IMR-90 (cell line): ENCODE data around the gene NME7. TPM values are rescaled to one million over a fixed set of nuclear protein-coding genes. Genes with fewer than 3 reads are reported as not detected.

Source experiments
- ATAC-seq: fragments of 200-7000 bp; cut with Tn5 transposase; 2 replicates; pipeline ENCODE4 v1.9.1; 2020; ENCODE audit warnings: low read depth, mild to moderate bottlenecking, moderate library complexity
- BruUV-seq: library from RNA; stranded (reverse); fragments of 400-500 nt; replicated peaks from 2 replicates; lab custom pipeline; 2021; lab: Mats Ljungman, UMichigan
- CTCF ChIA-PET: fragments of 300-600 bp; formaldehyde crosslinking; extraction: SDS; loops from one replicate; lab custom pipeline; 2021; ENCODE audit warnings: antibody characterized with exemption; lab: Yijun Ruan, JAX
- POLR2A ChIA-PET: fragments of 300-600 bp; sonication (Branson Sonifier 250); formaldehyde crosslinking; loops from one replicate; lab custom pipeline; 2022; ENCODE audit warnings: antibody characterized with exemption; ENCODE audit not compliant: unreplicated experiment; lab: Charles Lee
- DNase-seq: peaks from one replicate; pipeline ENCODE4 v3.0.0; 2013
- H2AFZ ChIP-seq: replicated peaks from 2 replicates; pipeline ENCODE3; 2013; ENCODE audit warnings: low read length, mild to moderate bottlenecking; ENCODE audit not compliant: poor library complexity
- H2AK5ac ChIP-seq: 2 replicates; pipeline ENCODE4 v1.6.1; 2013; ENCODE audit warnings: low read depth, low read length, inconsistent platforms
- H2AK9ac ChIP-seq: replicated peaks from 2 replicates; pipeline ENCODE3; 2013; ENCODE audit warnings: mild to moderate bottlenecking, low read depth, low read length, moderate library complexity; ENCODE audit not compliant: poor library complexity
- H2BK120ac ChIP-seq: 2 replicates; pipeline ENCODE4 v1.6.1; 2013; ENCODE audit warnings: low read depth, low read length, inconsistent platforms
- H2BK15ac ChIP-seq: 3 replicates; pipeline ENCODE4 v1.6.1; 2013; ENCODE audit warnings: low read depth, low read length, inconsistent platforms
- H2BK20ac ChIP-seq: 2 replicates; pipeline ENCODE4 v1.6.1; 2013; ENCODE audit warnings: low read depth, mild to moderate bottlenecking, inconsistent platforms, low read length, moderate library complexity
- H2BK5ac ChIP-seq: 2 replicates; pipeline ENCODE4 v1.6.1; 2013; ENCODE audit warnings: mild to moderate bottlenecking, low read depth, low read length, inconsistent platforms; ENCODE audit not compliant: poor library complexity, severe bottlenecking
- H3K14ac ChIP-seq: replicated peaks from 2 replicates; pipeline ENCODE4 v1.6.1; 2013; ENCODE audit warnings: low read depth, low read length, inconsistent platforms
- H3K18ac ChIP-seq: 2 replicates; pipeline ENCODE4 v1.6.1; 2013; ENCODE audit warnings: low read depth, low read length, control low read depth
- H3K23ac ChIP-seq: 2 replicates; pipeline ENCODE4 v1.6.1; 2013; ENCODE audit warnings: low read depth, low read length, inconsistent platforms
- H3K27ac ChIP-seq: 2 replicates; pipeline ENCODE4 v1.5.1; 2013; ENCODE audit warnings: mild to moderate bottlenecking, control low read depth, low read length; ENCODE audit not compliant: insufficient read depth
- H3K27me3 ChIP-seq: 2 replicates; pipeline ENCODE4 v1.6.1; 2013; ENCODE audit warnings: low read length; ENCODE audit not compliant: control insufficient read depth, insufficient read depth
- H3K36me3 ChIP-seq: 2 replicates; pipeline ENCODE4 v1.6.1; 2013; ENCODE audit warnings: low read length, mixed read lengths; ENCODE audit not compliant: control insufficient read depth, insufficient read depth
- H3K4ac ChIP-seq: 2 replicates; pipeline ENCODE4 v1.6.1; 2013; ENCODE audit warnings: low read depth, low read length, inconsistent platforms
- H3K4me1 ChIP-seq: 2 replicates; pipeline ENCODE4 v1.6.1; 2013; ENCODE audit warnings: low read length, mixed read lengths; ENCODE audit not compliant: control insufficient read depth, insufficient read depth
- H3K4me2 ChIP-seq: 2 replicates; pipeline ENCODE4 v1.6.1; 2013; ENCODE audit warnings: low read depth, mild to moderate bottlenecking, control low read depth, low read length, moderate library complexity
- H3K4me3 ChIP-seq: 2 replicates; pipeline ENCODE4 v1.5.1; 2013; ENCODE audit warnings: low read depth, mild to moderate bottlenecking, control low read depth, low read length, moderate library complexity; ENCODE audit not compliant: insufficient read depth
- H3K56ac ChIP-seq: 2 replicates; pipeline ENCODE4 v1.6.1; 2013; ENCODE audit warnings: low read length, inconsistent platforms; ENCODE audit not compliant: insufficient read depth; ENCODE audit errors: extremely low read depth
- H3K79me1 ChIP-seq, 2 experiments: 2 replicates each; pipeline ENCODE4 v1.6.1; 2013; ENCODE audit warnings: low read length in 2 of 2, inconsistent platforms in 1 of 2, low read depth in 1 of 2
- H3K9ac ChIP-seq: 2 replicates; pipeline ENCODE4 v1.6.1; 2013; ENCODE audit warnings: low read depth, low read length, control low read depth
- H3K9me1 ChIP-seq: 2 replicates; pipeline ENCODE4 v1.6.1; 2013; ENCODE audit warnings: low read length, inconsistent platforms; ENCODE audit not compliant: insufficient read depth
- H3K9me3 ChIP-seq: 2 replicates; pipeline ENCODE4 v1.6.1; 2013; ENCODE audit warnings: low read length; ENCODE audit not compliant: control insufficient read depth, insufficient read depth
- H4K20me1 ChIP-seq: 2 replicates; pipeline ENCODE4 v1.6.1; 2013; ENCODE audit warnings: low read length, inconsistent platforms; ENCODE audit not compliant: insufficient read depth
- H4K5ac ChIP-seq: 2 replicates; pipeline ENCODE4 v1.6.1; 2013; ENCODE audit warnings: mild to moderate bottlenecking, low read depth, low read length, control low read depth
- H4K8ac ChIP-seq, 2 experiments: 2 replicates each; pipeline ENCODE4 v1.6.1; 2013; ENCODE audit warnings: low read depth in 2 of 2, low read length in 2 of 2, control low read depth in 1 of 2, inconsistent platforms in 1 of 2
- H4K91ac ChIP-seq: 2 replicates; pipeline ENCODE4 v1.6.1; 2013; ENCODE audit warnings: low read depth, low read length, inconsistent platforms; ENCODE audit not compliant: insufficient read depth
- BHLHE40 ChIP-seq: fragments of 150-350 bp; IDR thresholded peaks from 2 replicates; pipeline ENCODE4 v1.6.1; 2016; ENCODE audit warnings: mild to moderate bottlenecking, low read depth, low read length
- CEBPB ChIP-seq: IDR thresholded peaks from 2 replicates; pipeline ENCODE4 v1.6.1; 2012; ENCODE audit warnings: low read depth, low read length, improper control_type of control experiment
- CHD1 ChIP-seq: IDR thresholded peaks from 2 replicates; pipeline ENCODE4 v1.6.1; 2012; ENCODE audit warnings: low read depth, low read length, improper control_type of control experiment
- MAFK ChIP-seq: IDR thresholded peaks from 2 replicates; pipeline ENCODE4 v1.6.1; 2012; ENCODE audit warnings: low read depth, low read length, improper control_type of control experiment
- MXI1 ChIP-seq: IDR thresholded peaks from 2 replicates; pipeline ENCODE4 v1.6.1; 2012; ENCODE audit warnings: low read depth, mild to moderate bottlenecking, low read length, moderate library complexity, borderline replicate concordance
- RAD21 ChIP-seq: IDR thresholded peaks from 2 replicates; pipeline ENCODE4 v1.6.1; 2012; ENCODE audit warnings: low read length, improper control_type of control experiment
- RFX5 ChIP-seq: IDR thresholded peaks from 2 replicates; pipeline ENCODE4 v1.8.0; 2012; ENCODE audit warnings: low read depth, mild to moderate bottlenecking, low read length, moderate library complexity
- WGBS, 2 experiments: methylation state at CpG; one replicate each; pipeline versions ENCODE4 v1.1.5 to v1.1.7; 2013; ENCODE audit warnings: missing lambda C conversion rate in 2 of 2; ENCODE audit not compliant: insufficient read length in 1 of 2; ENCODE audit errors: extremely low coverage in 2 of 2; 5-methylcytosine and 5-hydroxymethylcytosine counted together
- dilution Hi-C: fragments of 300-500 bp; cut with HindIII; formaldehyde crosslinking; loops from one replicate; pipeline ENCODE4 v1.14.3; 2018; ENCODE audit warnings: low sequenced_read_pairs; ENCODE audit not compliant: unreplicated experiment
- in situ Hi-C: fragments of 300-500 bp; cut with MboI; formaldehyde crosslinking; loops from 3 replicates; pipeline ENCODE4 v1.14.3; 2019; ENCODE audit warnings: low sequenced_read_pairs, inconsistent platforms, mixed read lengths
- intact Hi-C: fragments of 100-400 bp; cut with micrococcal nuclease; formaldehyde crosslinking; loops from 2 replicates; pipeline ENCODE4 v1.10.0; 2022
- polyA plus RNA-seq, 3 experiments: library from polyadenylated mRNA; depleted of rRNA; stranded (reverse); fragments of >200 nt; gene quantifications; 2 replicates each; pipeline ENCODE4 v1.2.3, GENCODE V29; 2012; ENCODE audit warnings: low replicate concordance in 1 of 3
- total RNA-seq: library from RNA; depleted of rRNA; stranded (reverse); fragments of >200 nt; gene quantifications from 2 replicates; pipeline ENCODE4 v1.2.3, GENCODE V29; 2012
- TF ChIP-seq, protein P1 (sequence below): fragments of 150-350 bp; IDR thresholded peaks from 2 replicates; pipeline ENCODE4 v1.6.1; 2016; ENCODE audit warnings: low read depth, mild to moderate bottlenecking, low read length, moderate library complexity, borderline replicate concordance
- TF ChIP-seq, protein P2 (sequence below): fragments of 150-350 bp; IDR thresholded peaks from 2 replicates; pipeline ENCODE4 v1.6.1; 2017; ENCODE audit warnings: mild to moderate bottlenecking, antibody characterized with exemption, low read length, low read depth

NME7 gene
- total and polyA plus RNA-seq, 2 of the 4 experiments (the other 2 are of a cell fraction), result 18.3 to 22.4 TPM

DNA sequence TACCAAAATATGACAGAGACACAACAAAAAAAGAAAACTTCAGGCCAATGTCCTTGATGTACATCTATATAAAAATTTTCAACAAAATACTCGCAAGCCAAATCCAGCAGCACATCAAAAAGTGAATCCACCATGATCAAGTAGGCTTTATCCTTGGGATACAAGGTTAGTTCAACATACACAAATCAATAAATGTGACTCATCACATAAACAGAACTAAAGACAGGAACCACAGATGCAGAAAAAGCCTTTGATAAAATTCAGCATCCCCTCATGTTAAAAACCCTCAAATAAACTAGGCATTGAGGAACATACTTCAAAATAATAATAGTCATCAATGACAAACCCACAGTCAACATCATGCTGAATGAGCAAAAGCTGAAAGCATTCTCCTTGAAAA lies 101.5 kb downstream of the NME7 start:
- Histone ChIP-seq H3K4me3 (no peak overlapping the region), H3K9ac (no peak overlapping the region), H4K8ac (no peak overlapping the region), H4K20me1 (no peaks in the 10 kb centered on the region), H3K4ac (no peak overlapping the region), H3K36me3 (no peaks in the 10 kb centered on the region), H2BK120ac (no peak overlapping the region), H3K56ac (no peak overlapping the region), H2AK9ac (no peak overlapping the region), H2BK5ac (no peak overlapping the region), H3K18ac (no peak overlapping the region), H3K9me3 (no peaks in the 10 kb centered on the region), H4K91ac (no peak overlapping the region), H2AK5ac (no peak overlapping the region), H3K27me3 (no peaks in the 10 kb centered on the region), H3K79me1 (no peaks in the 10 kb centered on the region), H3K27ac (no peak overlapping the region), H3K14ac (no peak overlapping the region), H2BK20ac (no peak overlapping the region), H2AFZ (no peak overlapping the region), H3K4me2 (no peak overlapping the region), H3K4me1 (no peaks in the 10 kb centered on the region), H4K5ac (no peak overlapping the region), H3K9me1 (no peaks in the 10 kb centered on the region), H2BK15ac (no peak overlapping the region), H3K23ac (no peak overlapping the region)
- no peak for DNase-seq
- in situ Hi-C loops, result no loop called here
- no TSS peak for BruUV-seq
- no peak for ATAC-seq
- WGBS, 2 experiments, result no CpG with 5 or more reads among the region's 1 CpG
- intact Hi-C loops, result no loop called here
- POLR2A ChIA-PET, result no interaction called here
- TF ChIP-seq RFX5, result no peak
- no peak for TF ChIP-seq MXI1
- no peak for TF ChIP-seq CHD1
- TF ChIP-seq MAFK, result no peak
- TF ChIP-seq CEBPB, result no peak
- no peak for TF ChIP-seq BHLHE40
- TF ChIP-seq RAD21, result no peak
- TF ChIP-seq, protein P1, sequence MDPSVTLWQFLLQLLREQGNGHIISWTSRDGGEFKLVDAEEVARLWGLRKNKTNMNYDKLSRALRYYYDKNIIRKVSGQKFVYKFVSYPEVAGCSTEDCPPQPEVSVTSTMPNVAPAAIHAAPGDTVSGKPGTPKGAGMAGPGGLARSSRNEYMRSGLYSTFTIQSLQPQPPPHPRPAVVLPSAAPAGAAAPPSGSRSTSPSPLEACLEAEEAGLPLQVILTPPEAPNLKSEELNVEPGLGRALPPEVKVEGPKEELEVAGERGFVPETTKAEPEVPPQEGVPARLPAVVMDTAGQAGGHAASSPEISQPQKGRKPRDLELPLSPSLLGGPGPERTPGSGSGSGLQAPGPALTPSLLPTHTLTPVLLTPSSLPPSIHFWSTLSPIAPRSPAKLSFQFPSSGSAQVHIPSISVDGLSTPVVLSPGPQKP, result no peak
- TF ChIP-seq, protein P2, sequence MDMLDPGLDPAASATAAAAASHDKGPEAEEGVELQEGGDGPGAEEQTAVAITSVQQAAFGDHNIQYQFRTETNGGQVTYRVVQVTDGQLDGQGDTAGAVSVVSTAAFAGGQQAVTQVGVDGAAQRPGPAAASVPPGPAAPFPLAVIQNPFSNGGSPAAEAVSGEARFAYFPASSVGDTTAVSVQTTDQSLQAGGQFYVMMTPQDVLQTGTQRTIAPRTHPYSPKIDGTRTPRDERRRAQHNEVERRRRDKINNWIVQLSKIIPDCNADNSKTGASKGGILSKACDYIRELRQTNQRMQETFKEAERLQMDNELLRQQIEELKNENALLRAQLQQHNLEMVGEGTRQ, result no peak
- dilution Hi-C loops, result no loop called here
- CTCF ChIA-PET, result no interaction called here
